Activated effector memory CD4-positive, alpha-beta T cell treated with anti-CD3 and anti-CD28 coated beads, Interleukin-2, amount 50 U/mL, for 16 hours (primary cell): Measurements from ENCODE around the gene PLCG1.
A peak's percentile ranks its signal among the peaks of the same experiment; 100 is the strongest.
"Not testable (repeated sequence)": the region's sequence is repeated elsewhere in the genome, so short reads cannot be mapped to it uniquely, and the experiment has no call there.

Source experiments
- DNase-seq: peaks from one replicate; pipeline ENCODE4 v3.0.0-alpha.2; 2020

The PLCG1 gene

DNA sequence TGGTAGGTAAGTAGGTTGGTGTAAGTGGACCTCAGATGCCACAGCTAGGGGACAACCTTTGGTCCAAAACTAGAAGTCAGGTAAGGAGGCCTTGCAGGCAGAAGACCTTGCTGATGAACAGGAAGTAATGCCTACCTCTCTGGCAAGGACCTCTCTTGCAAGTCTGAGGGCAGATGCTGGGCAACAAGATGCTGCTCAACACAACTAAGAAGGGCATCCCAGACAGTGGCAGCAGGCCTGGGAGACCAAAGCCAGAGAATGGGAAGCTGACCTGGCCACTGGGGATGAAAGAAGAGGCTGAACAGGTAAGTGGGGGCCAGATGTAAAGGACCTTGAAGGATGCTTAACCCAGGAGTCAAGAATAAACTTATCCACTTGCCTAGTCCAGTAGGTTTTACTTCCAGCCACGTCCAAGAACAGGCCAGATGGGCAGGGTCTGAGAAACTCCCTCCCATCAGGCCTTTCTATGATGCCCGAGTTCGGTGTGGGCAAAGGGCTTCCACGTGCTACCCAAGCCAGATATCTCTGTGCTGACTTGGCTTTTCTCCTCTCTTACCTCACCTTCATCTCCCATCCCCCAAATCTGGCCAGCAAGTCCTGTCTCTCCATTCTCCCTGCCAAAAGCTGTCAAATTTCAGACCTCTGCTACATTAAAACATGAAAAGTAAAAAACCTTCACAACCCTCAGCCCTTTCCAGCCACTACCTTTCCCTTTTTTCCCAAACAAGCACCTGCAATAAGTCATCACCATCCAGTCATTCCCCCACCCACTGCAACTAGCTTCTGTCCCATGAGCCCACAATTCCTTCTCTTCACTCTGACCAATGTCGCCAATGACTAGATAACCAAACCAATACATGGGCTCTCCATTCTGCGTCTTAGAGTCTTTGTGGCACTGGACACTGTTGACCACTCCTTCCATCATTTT, 11.5 kb upstream of the PLCG1 start:
- peak; percentile 54 for DNase-seq

DNA sequence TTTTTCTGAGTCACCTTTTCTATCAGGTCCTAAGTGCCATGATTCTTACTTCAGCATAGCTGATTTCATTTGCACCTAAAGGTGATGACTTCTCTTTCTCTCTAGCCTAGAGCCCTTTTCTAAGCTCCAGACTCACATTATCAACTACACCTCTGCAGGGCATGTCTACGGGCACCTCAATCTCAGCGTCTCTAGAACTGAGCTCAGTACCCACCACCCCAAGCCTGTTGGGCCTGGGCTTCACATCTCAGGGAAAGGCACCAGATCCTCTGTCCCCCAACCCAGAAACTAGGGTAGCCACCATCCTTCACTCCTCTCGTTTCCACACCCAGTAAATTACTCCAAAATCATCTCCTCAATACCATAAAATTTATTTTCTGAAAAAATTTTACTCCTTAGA, 10.6 kb upstream of the PLCG1 start:
- peak; percentile 53 for DNase-seq

DNA sequence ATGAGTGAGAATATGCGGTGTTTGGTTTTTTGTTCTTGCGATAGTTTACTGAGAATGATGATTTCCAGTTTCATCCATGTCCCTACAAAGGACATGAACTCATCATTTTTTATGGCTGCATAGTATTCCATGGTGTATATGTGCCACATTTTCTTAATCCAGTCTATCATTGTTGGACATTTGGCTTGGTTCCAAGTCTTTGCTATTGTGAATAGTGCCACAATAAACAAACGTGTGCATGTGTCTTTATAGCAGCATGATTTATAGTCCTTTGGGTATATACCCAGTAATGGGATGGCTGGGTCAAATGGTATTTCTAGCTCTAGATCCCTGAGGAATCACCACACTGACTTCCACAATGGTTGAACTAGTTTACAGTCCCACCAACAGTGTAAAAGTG, 9.0 kb upstream of the PLCG1 start:
- DNase-seq, result not testable (repeated sequence)

DNA sequence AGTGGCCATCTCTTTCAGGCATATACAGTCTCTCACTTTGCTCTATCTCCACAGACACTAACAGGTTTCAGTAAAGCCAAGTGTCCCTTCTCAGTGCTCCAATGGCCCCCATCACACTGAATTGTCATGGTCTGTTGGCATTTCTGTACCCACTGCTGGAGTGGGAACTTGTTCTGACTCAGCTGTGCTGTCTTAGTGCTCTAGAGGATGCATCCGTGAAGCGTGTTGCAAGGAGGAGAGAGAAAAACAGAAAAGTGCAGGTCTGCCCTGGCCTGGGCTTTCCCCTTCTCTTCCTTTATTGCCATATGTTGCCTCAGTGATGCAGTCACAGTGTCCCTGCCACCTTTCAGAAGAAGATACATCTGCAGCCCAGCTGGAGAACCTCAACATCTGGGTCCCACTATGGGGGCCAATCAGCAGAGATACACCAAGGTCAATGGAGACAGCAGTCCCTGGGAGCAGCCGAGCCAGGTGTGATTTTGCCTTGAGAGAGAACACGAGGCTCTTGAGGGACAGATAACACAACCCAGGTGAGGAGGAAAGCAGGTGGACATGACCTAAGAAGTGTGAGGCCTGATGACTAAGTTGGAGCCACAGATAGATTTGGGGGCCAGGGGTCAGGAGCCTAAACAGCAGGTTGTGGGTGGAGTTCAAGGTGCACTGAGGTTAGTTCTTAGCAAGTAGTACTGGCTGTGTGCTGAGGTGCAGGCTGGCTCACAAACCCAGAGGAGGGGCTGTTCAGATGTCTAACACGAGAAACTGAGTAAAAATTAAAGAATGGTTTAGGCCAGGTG, 5.6 kb upstream of the PLCG1 start:
- DNase-seq, result peak; percentile 47

DNA sequence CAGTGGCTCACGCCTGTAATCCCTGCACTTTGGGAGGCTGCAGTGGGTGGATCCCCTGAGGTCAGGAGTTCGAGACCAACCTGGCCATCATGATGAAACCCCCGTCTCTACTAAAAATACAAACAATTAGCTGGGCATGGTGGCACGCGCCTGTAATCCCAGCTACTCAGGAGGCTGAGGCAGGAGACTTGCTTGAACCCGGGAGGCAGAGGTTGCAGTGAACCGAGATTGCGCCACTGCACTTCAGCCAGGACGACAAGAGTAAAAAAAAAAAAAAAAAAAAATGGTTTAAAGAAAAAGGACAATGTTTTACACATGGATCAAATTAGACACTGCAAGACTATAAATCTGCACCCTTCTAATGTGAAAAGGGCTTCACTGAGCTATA, 5.0 kb upstream of the PLCG1 start:
- DNase-seq, result not testable (repeated sequence)

DNA sequence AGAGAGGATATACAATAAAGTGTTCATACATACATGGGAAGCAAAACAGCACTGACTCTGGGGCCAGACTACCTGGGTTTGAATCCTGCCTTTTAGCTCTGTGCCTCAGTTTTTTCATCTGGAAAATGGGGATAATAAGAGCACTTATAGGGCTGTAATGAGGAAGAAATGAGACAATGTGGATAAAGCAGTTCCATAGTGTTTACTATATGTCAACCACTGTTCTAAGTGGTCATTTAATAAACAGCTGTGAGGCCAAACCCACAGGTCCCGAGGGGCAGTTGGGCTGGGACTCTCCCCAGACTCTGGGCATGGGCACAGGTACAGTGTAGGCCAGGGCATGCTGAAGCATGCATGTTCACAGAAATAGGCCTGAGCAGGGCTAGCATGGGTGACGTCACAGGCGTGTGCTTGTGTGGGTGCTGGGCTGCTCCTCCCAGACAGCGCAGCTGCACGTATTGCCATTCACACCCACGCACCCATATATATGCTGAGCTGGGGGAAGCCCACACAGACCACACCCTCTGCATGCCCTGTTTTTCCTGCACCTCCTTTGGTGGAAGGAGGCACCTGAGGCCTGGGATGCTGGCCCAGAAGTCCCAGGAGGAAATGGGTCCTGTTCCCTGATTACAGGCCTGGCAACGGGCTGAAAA, 3.5 kb upstream of the PLCG1 start:
- DNase-seq, result peak; percentile 87

DNA sequence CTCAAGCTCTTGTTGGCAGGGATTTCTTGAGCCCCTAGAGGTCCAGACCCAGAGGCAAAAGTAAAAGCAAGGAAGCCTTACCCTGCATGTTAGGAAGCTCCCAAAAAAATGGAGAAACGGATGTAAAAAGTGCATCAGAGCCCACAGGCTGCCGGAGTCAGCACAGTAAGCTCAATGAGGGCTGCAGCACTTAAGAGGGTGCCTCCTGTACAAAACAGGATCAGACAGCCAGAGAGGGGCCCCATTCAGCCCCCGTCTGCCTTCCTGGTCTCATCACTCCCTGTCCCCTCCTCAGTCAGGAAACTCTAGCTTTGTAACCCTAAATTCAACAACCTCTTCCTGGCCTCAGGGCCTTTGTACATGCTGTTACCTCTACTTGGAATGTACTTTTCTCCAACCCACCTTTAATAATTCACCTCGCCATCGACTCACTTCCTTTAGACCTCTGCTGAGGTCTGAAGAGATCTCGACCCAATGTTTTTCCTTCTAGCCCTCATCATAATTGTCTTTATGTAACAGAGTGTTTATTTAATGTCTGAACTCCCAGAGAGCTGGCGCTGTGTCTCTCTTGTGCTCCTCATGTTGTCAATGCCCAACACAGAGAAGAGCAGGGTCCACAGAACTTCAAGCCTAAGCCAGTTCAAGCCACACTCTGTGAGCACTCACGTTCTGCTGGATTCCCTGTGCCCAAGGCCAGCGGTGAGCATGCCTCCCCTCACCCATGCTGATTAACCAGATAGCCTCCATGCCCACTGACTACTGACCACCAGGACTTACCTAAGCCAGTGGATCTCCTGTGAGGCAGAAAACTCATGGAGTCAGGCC, 2.8 kb upstream of the PLCG1 start:
- DNase-seq, result peak; percentile 60

DNA sequence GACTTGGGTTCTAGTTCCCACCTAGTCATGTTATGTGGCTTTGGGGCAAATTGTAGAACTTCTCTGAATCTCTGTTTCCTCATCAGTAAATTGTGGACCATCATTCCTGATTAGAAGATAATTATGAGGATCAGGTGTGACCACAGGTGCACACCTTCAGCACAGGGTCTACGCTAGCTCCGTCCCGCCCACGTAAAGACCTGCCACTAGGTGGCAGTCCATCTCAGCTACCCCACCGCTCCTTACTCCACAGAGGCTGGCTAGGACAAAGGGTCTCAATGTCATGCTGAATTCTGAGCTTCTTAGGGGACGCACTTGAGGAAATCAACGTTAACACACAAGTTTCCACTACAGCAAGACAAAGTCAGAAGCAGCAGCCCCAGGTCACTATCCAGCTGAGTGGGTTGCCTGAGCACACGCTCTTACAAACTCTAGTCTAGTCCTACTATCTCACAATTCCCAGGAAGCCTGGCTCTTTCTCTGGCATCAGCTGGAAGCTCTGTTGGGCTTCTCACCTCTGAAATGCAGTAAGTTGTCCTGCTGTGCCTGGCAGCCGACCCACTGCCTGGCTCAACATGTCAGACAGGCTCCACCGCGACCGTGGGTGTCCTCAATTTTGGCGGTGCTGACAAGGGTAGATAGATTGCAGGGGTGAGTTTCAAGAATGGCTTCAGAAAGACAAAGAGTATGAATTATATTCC, 2.0 kb upstream of the PLCG1 start:
- DNase-seq, result peak; percentile 88

DNA sequence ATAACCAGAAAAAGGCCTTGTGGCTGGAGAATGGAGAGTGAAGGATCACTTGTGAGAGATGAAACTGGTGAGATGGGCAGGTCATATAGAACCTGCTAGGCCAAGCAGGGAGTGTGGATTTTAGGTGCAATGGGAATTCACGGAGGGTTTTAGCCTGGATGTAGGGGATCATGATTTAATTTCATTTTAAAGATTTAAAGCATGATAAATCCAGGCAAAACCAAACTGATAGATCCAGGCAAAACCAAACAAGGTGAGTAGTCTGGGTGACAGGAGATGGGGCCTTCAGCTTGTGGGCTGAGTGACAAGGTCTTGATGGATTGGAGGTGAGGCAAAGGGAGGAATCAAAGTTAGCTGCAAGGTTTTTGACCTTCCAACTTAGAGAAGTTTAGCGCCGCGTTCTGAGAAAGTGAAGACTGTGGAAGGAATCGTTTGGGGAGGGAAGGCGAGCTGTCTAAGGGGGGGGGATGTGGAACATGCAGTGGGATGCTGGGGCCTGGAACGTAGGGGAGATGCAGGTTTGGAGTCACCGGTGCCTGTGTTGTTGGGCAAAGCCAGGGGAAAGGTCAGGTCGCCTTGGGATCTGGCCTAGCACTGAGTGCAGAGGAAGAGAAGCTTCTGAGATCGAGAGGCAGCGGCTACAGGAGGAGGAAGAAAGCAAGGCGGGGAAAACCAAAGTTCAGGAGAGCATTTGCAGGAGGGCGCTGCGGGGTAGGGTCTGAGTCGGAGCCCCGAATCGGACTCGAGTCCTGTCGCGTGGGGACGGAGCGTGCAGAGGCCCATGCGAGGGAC, 1.3 kb upstream of the PLCG1 start:
- no peak for DNase-seq

DNA sequence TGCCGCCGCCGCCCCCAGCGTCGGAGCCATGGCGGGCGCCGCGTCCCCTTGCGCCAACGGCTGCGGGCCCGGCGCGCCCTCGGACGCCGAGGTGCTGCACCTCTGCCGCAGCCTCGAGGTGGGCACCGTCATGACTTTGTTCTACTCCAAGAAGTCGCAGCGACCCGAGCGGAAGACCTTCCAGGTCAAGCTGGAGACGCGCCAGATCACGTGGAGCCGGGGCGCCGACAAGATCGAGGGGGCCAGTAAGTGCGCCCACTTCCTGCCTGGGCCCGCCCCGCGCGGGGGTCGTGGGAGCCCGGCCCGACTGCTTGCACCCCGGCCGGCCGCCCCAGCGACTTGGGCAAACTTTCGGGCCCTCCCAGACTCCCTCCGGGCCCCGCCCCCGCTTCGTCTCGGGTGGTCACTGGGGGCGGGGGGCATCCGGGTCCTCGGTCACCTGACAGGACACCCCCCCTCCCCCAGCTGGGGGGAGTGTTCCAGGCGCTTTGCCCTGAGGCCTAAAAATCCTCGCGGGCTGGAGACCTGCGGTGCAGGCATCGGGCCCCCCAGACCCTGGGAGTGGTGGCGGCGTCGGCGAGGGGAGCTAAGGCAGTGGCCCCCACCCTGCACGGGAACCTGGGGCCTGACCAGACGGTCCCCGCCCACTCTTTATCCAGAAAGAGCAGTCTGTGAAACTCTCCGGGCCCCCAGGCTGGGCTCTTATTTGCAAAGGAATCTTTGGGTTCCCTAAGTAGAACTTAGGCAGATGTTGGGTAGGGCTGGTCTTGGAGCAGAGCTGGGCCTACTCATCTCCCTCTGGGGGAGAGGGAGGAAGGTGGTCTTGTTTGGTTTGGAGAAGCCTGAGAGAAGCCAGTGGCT, 501 bp downstream of the PLCG1 start:
- peak; percentile 84 for DNase-seq

DNA sequence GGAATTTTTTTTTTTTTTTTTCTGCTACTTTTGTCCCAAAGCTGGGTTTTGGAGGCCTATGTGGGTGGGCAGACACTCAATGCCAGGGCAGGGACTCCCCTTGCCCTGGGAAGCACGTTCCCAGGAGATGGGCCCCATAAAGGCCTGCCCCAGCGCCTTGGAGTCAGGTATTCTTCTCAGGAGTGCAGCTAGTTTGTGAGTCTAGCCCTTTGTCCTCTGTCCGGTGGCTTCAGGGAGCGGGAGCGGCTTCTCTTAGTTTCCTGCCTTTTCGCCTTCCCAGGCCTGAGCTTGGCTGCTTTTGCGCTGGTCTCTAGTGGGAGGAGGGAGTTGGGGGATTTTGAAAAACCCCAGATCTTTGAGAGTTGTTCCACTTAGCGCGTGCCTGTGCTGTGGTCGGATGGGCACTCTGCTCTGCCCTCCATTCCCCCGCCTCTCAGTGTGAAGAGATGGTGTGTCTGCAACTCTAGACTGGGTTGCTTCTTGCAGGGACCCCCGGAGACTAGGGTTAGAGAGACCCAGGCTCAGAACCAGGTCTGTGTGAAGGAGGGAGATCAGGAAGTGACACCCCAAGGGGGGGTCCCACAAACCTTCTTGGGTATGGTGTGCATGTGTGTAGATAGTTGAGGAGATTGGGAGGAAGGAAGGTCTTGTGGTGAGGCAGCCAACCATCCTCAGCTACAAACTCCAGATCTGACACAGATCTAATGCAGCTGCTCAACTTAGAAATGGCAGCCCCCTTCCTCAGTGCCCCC, 1.3 kb downstream of the PLCG1 start:
- peak; percentile 79 for DNase-seq

DNA sequence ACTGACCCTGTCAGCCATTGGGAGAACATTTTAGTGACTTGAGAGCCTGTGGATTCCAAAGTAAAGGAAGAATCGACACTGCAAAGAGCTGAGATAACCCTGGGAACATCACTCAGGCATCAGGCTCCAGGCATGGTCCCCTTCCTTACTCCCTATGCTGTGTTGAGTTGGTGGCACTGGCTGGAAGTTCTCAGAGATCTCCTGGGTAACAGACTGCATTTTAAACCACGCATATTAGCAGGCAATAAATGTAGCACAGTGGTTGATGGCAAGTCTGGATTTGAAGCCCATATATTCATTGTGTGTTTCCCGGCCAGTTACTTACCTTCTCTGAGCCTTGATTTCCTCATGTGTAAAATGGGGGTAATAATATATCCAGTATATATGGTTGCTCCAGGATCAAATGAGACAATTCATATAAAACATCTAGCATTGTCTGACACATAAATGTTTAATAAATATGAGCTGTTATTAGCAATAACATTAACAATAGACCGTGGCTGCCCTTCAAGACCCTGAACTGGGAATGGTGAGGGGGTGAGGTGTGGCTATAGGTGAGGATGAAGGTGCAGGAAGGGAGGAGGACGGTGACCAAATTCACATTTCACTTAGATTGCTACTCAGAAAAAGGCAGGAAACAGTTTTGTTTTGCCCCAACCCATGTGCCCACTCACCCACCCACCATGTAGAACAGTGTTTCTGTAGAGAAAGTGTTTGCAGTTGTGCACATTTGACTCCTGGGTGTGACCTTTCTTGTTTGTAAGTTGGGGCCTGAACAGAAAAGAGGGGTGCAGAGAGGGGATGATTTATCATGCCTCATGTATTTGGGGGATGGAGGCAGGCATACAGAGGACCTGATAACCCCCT, 2.1 kb downstream of the PLCG1 start:
- peak; percentile 71 for DNase-seq

DNA sequence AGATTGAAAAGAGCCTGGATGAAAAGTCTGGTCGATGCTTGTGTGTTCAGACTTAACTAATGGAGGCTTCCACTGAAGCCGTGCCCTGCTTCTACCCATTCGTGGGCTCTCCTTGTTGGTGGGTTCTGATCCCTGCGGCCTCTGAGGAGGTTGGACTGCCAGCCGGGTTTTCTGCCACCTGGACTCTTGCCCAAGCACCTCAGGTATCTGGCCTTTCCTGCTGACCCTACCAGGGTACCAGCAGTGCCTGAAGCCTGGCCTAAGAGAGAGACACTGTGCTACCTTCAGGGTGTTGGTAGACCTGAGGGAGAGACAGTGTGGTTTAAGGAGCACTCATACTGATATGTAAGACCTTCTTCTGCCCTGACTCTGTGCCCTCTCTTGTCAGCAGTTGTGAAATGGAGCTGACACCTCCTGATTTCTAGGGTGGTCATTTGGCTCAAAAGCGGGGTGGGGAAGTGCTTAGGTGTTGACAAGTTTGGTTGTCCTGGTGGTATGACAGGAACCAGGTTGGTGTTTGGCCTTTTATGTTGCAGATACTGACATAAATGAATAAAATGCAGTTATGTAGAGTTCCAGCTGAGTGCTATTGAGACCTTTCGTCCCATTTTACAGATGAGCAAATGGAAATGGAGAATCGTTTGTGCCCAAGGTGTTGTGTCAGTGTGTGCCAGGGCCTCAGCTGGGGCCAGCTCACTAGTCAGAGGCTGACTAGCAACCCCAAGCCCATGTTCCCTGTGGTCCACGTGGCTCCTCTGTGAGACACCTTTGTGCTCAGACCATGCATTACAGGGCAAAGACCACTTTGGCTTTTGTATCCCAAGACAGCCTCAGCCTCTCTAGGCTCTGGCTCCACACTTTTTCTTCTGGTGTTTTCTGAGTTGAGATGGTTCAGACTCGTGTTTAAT, 3.1 kb downstream of the PLCG1 start:
- DNase-seq, result peak; percentile 71

DNA sequence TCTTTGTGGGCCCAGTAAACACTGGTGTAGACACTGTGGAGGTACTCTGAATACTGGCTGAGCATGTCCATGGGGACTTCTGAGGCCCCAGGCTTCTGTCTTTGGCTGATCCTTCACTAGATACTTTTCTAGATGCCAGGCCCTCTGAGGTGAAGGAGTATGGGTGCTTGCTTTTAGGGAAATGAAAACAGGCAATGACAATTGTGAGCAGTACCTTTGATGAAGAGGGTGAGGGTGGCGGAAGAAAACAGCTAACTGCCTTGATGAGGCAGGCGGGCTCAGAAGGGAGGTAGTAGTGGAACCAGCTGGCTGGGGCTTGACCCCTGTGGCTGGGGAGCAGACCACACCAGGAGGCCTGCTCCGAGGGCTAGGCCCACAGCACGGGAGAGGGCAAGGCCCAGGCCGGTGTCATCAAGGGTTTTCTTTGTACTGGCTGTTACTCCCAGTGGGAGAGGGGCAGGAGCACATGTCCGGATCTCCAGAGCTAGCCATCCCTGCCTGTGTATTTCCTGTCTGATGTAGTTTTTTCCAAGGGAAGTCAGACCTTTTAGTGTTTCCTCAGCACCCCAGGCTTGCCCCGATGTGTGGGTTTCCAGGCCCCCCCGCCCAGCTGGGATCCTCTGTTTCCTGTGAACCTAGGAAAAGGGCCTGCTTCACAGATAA, 3.9 kb downstream of the PLCG1 start:
- DNase-seq, result peak; percentile 70

DNA sequence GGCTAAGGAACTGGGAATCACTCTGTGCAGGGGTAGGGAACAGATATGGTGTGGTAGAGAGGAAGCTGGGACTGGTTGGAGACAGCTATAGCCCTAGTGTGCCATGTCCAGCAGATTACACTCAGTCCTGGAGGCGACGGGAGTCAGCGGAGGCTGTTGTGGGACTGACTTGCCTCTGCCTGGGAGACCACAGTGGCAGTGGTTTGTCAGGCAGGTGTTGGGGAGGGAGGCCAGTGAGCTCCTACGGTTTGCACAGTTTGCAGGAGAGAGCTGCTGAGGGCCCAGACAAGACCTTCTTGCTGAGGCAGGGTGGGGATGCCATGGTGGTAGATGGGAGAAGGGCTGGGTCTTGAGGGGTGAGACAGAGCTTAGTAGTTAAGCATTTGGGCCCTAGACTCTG, 4.9 kb downstream of the PLCG1 start:
- peak; percentile 71 for DNase-seq

DNA sequence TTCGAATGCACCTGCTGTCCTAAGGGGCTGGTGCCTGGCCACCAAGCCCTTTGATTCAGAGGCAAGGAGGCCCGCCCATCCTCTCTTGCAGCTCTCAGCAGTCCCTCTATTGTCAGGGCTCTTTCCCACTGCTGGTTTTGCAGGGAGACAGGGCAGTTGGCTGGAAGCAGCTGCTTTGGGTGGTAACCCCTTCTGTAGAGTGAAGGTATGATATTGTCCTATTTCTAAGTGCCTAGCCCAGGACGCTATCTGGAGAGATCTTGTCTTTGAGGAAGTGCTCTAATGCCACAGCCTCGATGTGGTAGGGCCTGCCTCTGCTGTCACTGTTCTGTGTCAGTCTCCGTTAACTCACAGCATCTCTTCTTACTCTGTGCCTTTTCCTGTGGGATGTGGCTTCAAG, 5.6 kb downstream of the PLCG1 start:
- DNase-seq, result peak; percentile 77

DNA sequence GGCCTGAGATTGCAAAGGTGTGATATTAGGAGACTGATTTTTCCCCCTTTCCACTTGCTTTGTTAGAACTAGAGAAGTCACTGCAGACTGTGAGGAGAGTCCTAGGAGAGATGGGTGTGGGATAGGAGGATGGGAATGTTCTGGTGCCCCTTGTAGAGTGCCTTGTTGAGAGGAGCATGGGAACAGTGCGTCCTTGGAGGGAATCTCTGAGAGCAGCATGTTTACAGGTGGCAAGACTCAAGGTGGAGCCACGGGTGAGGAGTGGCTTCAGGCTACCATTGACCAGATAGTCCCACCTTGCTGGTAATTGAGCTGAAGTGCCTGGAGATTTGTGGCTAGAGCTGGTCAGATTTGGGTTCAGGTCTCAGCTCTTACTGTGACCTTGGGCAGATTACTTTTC, 6.0 kb downstream of the PLCG1 start:
- no peak for DNase-seq
